WTC11 (cell line): Measurements from ENCODE around the gene CCHCR1. TPM values are rescaled to one million over a fixed set of nuclear protein-coding genes. Genes with fewer than 3 reads are reported as not detected.

Source experiments
- ATAC-seq: fragments of 200-7000 bp; cut with Tn5 transposase; 2 replicates; pipeline ENCODE4 v1.10.0; 2021; ENCODE audit warnings: mild to moderate bottlenecking, moderate library complexity
- CTCF ChIA-PET: fragments of 300-600 bp; sonication (Branson Sonifier 250); formaldehyde crosslinking; loops from one replicate; lab custom pipeline; 2021; ENCODE audit warnings: antibody characterized with exemption; lab: Charles Lee
- POLR2A ChIA-PET: fragments of 350-600 bp; sonication (Branson Sonifier 250); formaldehyde crosslinking; loops from one replicate; lab custom pipeline; 2021; ENCODE audit warnings: antibody characterized with exemption; lab: Charles Lee
- DNase-seq: peaks from one replicate; pipeline ENCODE4 v3.0.0; 2021; ENCODE audit warnings: low spot score
- H3K27ac Mint-ChIP-seq: 2 replicates; pipeline ENCODE4 v1.8.0; 2021; ENCODE audit warnings: mixed read lengths
- H3K27me3 Mint-ChIP-seq: 2 replicates; pipeline ENCODE4 v1.8.0; 2021; ENCODE audit warnings: low read depth, mild to moderate bottlenecking, moderate library complexity, mixed read lengths
- H3K36me3 Mint-ChIP-seq: 2 replicates; pipeline ENCODE4 v1.8.0; 2021; ENCODE audit warnings: mixed read lengths
- H3K4me1 Mint-ChIP-seq: 2 replicates; pipeline ENCODE4 v1.8.0; 2022; ENCODE audit warnings: mixed read lengths
- H3K4me3 Mint-ChIP-seq: 2 replicates; pipeline ENCODE4 v1.8.0; 2021; ENCODE audit warnings: mild to moderate bottlenecking, moderate library complexity, mixed read lengths
- H3K9me3 Mint-ChIP-seq: 2 replicates; pipeline ENCODE4 v1.8.0; 2021; ENCODE audit warnings: mixed read lengths
- EMX1 ChIP-seq: fragments of 250-450 bp; sonication (Bioruptor Pico); IDR thresholded peaks from 2 replicates; pipeline ENCODE4 v1.8.0; 2021; ENCODE audit warnings: mild to moderate bottlenecking
- ESRRA ChIP-seq: sonication (generic); formaldehyde crosslinking; IDR thresholded peaks from 2 replicates; pipeline ENCODE4 v1.8.1; 2022; ENCODE audit warnings: mild to moderate bottlenecking, missing genetic modification reagents, borderline replicate concordance
- FOXJ3 ChIP-seq: sonication (generic); formaldehyde crosslinking; IDR thresholded peaks from 2 replicates; pipeline ENCODE4 v1.9.0; 2021; ENCODE audit warnings: missing genetic modification reagents, mild to moderate bottlenecking, borderline replicate concordance
- JUN ChIP-seq: sonication (generic); formaldehyde crosslinking; IDR thresholded peaks from 2 replicates; pipeline ENCODE4 v1.8.0; 2023; ENCODE audit warnings: mild to moderate bottlenecking, missing genetic modification reagents
- MXD4 ChIP-seq: fragments of 250-450 bp; sonication (Bioruptor Pico); IDR thresholded peaks from 2 replicates; pipeline ENCODE4 v1.8.0; 2021; ENCODE audit warnings: mild to moderate bottlenecking, moderate library complexity, borderline replicate concordance
- NFATC4 ChIP-seq: fragments of 250-450 bp; sonication (Bioruptor Pico); IDR thresholded peaks from 2 replicates; pipeline ENCODE4 v1.9.0; 2021; ENCODE audit warnings: mild to moderate bottlenecking
- NR1H2 ChIP-seq: sonication (generic); formaldehyde crosslinking; IDR thresholded peaks from 2 replicates; pipeline ENCODE4 v1.9.0; 2021; ENCODE audit warnings: mild to moderate bottlenecking, moderate library complexity, missing genetic modification reagents
- OVOL2 ChIP-seq: fragments of 250-450 bp; sonication (Bioruptor Pico); IDR thresholded peaks from 2 replicates; pipeline ENCODE4 v1.9.0; 2021; ENCODE audit warnings: mild to moderate bottlenecking, borderline replicate concordance
- ZNF138 ChIP-seq: sonication (generic); formaldehyde crosslinking; conservative IDR thresholded peaks from 2 replicates; pipeline ENCODE4 v1.8.1; 2022; ENCODE audit warnings: mild to moderate bottlenecking, moderate library complexity, missing genetic modification reagents
- ZNF396 ChIP-seq: fragments of 250-450 bp; sonication (Bioruptor Pico); IDR thresholded peaks from 2 replicates; pipeline ENCODE4 v1.8.0; 2021; ENCODE audit warnings: mild to moderate bottlenecking, moderate library complexity, borderline replicate concordance
- total RNA-seq: library from RNA; stranded (reverse); gene quantifications from 3 replicates; pipeline ENCODE4 v1.2.3, GENCODE V29; 2021
- TF ChIP-seq, protein P1 (sequence below): sonication (generic); formaldehyde crosslinking; IDR thresholded peaks from 2 replicates; pipeline ENCODE4 v1.8.0; 2023; ENCODE audit warnings: missing genetic modification reagents, mild to moderate bottlenecking, borderline replicate concordance
- TF ChIP-seq, protein P2 (sequence below): fragments of 250-450 bp; sonication (Bioruptor Pico); IDR thresholded peaks from 2 replicates; pipeline ENCODE4 v1.9.0; 2021; ENCODE audit warnings: mild to moderate bottlenecking
- TF ChIP-seq, protein P3 (sequence below): sonication (generic); formaldehyde crosslinking; IDR thresholded peaks from 2 replicates; pipeline ENCODE4 v1.8.1; 2022; ENCODE audit warnings: missing genetic modification reagents, borderline replicate concordance
- TF ChIP-seq, protein P4 (sequence below): sonication (generic); formaldehyde crosslinking; IDR thresholded peaks from 2 replicates; pipeline ENCODE4 v1.8.0; 2023; ENCODE audit warnings: mild to moderate bottlenecking, missing genetic modification reagents
- TF ChIP-seq, protein P5 (sequence below): fragments of 250-450 bp; sonication (Bioruptor Pico); IDR thresholded peaks from 2 replicates; pipeline ENCODE4 v1.8.0; 2021; ENCODE audit warnings: mild to moderate bottlenecking
- TF ChIP-seq, protein P6 (sequence below): sonication (generic); formaldehyde crosslinking; IDR thresholded peaks from 2 replicates; pipeline ENCODE4 v1.8.0; 2022; ENCODE audit warnings: mild to moderate bottlenecking, missing genetic modification reagents
- TF ChIP-seq, protein P7 (sequence below): sonication (generic); formaldehyde crosslinking; IDR thresholded peaks from 2 replicates; pipeline ENCODE4 v1.8.0; 2023; ENCODE audit warnings: missing genetic modification reagents
- TF ChIP-seq, protein P8 (sequence below): sonication (generic); formaldehyde crosslinking; conservative IDR thresholded peaks from 2 replicates; pipeline ENCODE4 v1.8.1; 2022; ENCODE audit warnings: mild to moderate bottlenecking, missing genetic modification reagents

Gene CCHCR1
- total RNA-seq, 1 experiment from 2014 or later = 58.7 TPM

DNA sequence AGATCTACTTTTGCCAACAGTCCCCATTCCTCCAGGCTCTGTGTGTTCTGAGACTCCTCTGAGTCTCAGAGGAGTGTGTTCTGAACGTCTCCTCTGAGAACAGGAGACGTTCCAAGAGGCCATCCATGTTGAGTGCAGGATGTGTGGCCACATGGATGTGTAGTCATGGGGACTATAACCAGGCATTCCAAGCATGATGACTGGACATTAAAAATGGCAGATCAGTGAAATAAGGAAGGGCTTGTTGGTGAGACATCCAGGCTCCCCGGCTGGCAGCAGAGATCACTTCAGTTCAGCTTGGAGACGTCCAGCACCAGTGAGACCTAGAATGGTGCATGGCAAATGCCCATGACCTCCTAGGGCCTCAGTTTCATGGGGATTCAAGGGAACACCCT is 47.1 kb upstream of the CCHCR1 start:
- Mint-ChIP-seq H3K36me3 (peaks cover 8% of the 10 kb centered on the region), H3K27ac (no peak overlapping the region), H3K27me3 (no peaks in the 10 kb centered on the region; the same call in 1 of the 2 replicates), H3K4me1 (peaks cover 22% of the 10 kb centered on the region), H3K4me3 (no peak overlapping the region), H3K9me3 (peaks cover 13% of the 10 kb centered on the region)
- ATAC-seq (no peak), DNase-seq (no peak)
- TF ChIP-seq, protein P1, sequence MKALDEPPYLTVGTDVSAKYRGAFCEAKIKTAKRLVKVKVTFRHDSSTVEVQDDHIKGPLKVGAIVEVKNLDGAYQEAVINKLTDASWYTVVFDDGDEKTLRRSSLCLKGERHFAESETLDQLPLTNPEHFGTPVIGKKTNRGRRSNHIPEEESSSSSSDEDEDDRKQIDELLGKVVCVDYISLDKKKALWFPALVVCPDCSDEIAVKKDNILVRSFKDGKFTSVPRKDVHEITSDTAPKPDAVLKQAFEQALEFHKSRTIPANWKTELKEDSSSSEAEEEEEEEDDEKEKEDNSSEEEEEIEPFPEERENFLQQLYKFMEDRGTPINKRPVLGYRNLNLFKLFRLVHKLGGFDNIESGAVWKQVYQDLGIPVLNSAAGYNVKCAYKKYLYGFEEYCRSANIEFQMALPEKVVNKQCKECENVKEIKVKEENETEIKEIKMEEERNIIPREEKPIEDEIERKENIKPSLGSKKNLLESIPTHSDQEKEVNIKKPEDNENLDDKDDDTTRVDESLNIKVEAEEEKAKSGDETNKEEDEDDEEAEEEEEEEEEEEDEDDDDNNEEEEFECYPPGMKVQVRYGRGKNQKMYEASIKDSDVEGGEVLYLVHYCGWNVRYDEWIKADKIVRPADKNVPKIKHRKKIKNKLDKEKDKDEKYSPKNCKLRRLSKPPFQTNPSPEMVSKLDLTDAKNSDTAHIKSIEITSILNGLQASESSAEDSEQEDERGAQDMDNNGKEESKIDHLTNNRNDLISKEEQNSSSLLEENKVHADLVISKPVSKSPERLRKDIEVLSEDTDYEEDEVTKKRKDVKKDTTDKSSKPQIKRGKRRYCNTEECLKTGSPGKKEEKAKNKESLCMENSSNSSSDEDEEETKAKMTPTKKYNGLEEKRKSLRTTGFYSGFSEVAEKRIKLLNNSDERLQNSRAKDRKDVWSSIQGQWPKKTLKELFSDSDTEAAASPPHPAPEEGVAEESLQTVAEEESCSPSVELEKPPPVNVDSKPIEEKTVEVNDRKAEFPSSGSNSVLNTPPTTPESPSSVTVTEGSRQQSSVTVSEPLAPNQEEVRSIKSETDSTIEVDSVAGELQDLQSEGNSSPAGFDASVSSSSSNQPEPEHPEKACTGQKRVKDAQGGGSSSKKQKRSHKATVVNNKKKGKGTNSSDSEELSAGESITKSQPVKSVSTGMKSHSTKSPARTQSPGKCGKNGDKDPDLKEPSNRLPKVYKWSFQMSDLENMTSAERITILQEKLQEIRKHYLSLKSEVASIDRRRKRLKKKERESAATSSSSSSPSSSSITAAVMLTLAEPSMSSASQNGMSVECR (CRISPR knock-in tag) = no peak
- TF ChIP-seq NR1H2 (CRISPR knock-in tag) = no peak
- TF ChIP-seq, protein P2, sequence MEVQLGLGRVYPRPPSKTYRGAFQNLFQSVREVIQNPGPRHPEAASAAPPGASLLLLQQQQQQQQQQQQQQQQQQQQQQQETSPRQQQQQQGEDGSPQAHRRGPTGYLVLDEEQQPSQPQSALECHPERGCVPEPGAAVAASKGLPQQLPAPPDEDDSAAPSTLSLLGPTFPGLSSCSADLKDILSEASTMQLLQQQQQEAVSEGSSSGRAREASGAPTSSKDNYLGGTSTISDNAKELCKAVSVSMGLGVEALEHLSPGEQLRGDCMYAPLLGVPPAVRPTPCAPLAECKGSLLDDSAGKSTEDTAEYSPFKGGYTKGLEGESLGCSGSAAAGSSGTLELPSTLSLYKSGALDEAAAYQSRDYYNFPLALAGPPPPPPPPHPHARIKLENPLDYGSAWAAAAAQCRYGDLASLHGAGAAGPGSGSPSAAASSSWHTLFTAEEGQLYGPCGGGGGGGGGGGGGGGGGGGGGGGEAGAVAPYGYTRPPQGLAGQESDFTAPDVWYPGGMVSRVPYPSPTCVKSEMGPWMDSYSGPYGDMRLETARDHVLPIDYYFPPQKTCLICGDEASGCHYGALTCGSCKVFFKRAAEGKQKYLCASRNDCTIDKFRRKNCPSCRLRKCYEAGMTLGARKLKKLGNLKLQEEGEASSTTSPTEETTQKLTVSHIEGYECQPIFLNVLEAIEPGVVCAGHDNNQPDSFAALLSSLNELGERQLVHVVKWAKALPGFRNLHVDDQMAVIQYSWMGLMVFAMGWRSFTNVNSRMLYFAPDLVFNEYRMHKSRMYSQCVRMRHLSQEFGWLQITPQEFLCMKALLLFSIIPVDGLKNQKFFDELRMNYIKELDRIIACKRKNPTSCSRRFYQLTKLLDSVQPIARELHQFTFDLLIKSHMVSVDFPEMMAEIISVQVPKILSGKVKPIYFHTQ (CRISPR knock-in tag) = no peak
- POLR2A ChIA-PET = no interaction called here
- CTCF ChIA-PET = interaction anchor here (0.7 to 1.3 kb wide), 2 partner anchors 162 to 1188 kb away, joined by 3 read pairs; no protein-coding TSS in a partner anchor

DNA sequence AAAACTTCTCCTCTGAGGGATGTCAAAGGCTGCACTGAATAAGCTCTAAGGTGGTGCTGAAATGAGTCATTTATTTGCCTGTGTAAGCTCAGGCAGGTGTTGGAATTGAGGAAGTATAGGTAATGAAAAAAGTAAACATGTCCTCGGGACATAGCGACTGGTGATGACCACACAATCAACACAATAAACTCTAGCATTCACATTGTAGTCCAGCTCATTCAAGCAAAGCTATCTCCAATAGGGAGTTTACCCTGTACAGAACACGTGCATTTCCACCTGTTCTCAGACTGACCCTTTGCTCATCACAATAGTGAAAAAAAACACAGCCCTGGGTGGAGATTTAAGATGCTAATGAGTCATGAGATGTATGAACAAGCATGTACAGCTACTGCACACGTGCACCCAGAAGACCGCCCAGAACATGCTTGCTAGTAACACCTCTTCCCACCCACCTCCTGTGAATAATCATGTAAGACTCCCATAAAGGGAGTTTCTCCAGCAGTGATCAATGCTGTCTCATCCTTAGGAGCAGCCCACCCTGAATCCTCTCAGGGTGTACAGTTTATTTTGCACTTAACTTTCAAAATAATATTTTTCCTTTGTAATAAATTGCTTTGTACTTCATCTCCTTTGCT is 45.9 kb upstream of the CCHCR1 start:
- DNase-seq = no peak
- peak overlapping the region; percentile 55 for H3K27ac Mint-ChIP-seq
- TF ChIP-seq MXD4 (CRISPR knock-in tag) = no peak
- TF ChIP-seq, protein P3, sequence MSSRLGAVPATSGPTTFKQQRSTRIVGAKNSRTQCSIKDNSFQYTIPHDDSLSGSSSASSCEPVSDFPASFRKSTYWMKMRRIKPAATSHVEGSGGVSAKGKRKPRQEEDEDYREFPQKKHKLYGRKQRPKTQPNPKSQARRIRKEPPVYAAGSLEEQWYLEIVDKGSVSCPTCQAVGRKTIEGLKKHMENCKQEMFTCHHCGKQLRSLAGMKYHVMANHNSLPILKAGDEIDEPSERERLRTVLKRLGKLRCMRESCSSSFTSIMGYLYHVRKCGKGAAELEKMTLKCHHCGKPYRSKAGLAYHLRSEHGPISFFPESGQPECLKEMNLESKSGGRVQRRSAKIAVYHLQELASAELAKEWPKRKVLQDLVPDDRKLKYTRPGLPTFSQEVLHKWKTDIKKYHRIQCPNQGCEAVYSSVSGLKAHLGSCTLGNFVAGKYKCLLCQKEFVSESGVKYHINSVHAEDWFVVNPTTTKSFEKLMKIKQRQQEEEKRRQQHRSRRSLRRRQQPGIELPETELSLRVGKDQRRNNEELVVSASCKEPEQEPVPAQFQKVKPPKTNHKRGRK (CRISPR knock-in tag) = no peak
- TF ChIP-seq, protein P4, sequence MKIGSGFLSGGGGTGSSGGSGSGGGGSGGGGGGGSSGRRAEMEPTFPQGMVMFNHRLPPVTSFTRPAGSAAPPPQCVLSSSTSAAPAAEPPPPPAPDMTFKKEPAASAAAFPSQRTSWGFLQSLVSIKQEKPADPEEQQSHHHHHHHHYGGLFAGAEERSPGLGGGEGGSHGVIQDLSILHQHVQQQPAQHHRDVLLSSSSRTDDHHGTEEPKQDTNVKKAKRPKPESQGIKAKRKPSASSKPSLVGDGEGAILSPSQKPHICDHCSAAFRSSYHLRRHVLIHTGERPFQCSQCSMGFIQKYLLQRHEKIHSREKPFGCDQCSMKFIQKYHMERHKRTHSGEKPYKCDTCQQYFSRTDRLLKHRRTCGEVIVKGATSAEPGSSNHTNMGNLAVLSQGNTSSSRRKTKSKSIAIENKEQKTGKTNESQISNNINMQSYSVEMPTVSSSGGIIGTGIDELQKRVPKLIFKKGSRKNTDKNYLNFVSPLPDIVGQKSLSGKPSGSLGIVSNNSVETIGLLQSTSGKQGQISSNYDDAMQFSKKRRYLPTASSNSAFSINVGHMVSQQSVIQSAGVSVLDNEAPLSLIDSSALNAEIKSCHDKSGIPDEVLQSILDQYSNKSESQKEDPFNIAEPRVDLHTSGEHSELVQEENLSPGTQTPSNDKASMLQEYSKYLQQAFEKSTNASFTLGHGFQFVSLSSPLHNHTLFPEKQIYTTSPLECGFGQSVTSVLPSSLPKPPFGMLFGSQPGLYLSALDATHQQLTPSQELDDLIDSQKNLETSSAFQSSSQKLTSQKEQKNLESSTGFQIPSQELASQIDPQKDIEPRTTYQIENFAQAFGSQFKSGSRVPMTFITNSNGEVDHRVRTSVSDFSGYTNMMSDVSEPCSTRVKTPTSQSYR (CRISPR knock-in tag) = no peak
- TF ChIP-seq ESRRA = no peak
- TF ChIP-seq OVOL2 (CRISPR knock-in tag) = no peak
- TF ChIP-seq ZNF396 (CRISPR knock-in tag) = no peak
- no peak for TF ChIP-seq JUN (CRISPR knock-in tag)
- no peak for TF ChIP-seq ZNF138 (CRISPR knock-in tag)
- no peak for TF ChIP-seq EMX1 (CRISPR knock-in tag)
- TF ChIP-seq, protein P5, sequence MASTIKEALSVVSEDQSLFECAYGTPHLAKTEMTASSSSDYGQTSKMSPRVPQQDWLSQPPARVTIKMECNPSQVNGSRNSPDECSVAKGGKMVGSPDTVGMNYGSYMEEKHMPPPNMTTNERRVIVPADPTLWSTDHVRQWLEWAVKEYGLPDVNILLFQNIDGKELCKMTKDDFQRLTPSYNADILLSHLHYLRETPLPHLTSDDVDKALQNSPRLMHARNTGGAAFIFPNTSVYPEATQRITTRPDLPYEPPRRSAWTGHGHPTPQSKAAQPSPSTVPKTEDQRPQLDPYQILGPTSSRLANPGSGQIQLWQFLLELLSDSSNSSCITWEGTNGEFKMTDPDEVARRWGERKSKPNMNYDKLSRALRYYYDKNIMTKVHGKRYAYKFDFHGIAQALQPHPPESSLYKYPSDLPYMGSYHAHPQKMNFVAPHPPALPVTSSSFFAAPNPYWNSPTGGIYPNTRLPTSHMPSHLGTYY (CRISPR knock-in tag) = no peak
- no peak for TF ChIP-seq NFATC4
- no peak for TF ChIP-seq FOXJ3 (CRISPR knock-in tag)
- TF ChIP-seq, protein P6, sequence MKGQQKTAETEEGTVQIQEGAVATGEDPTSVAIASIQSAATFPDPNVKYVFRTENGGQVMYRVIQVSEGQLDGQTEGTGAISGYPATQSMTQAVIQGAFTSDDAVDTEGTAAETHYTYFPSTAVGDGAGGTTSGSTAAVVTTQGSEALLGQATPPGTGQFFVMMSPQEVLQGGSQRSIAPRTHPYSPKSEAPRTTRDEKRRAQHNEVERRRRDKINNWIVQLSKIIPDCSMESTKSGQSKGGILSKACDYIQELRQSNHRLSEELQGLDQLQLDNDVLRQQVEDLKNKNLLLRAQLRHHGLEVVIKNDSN (CRISPR knock-in tag) = no peak
- TF ChIP-seq, protein P7, sequence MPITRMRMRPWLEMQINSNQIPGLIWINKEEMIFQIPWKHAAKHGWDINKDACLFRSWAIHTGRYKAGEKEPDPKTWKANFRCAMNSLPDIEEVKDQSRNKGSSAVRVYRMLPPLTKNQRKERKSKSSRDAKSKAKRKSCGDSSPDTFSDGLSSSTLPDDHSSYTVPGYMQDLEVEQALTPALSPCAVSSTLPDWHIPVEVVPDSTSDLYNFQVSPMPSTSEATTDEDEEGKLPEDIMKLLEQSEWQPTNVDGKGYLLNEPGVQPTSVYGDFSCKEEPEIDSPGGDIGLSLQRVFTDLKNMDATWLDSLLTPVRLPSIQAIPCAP = no peak
- TF ChIP-seq, protein P8, sequence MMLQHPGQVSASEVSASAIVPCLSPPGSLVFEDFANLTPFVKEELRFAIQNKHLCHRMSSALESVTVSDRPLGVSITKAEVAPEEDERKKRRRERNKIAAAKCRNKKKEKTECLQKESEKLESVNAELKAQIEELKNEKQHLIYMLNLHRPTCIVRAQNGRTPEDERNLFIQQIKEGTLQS (CRISPR knock-in tag) = no peak

More for the DNA sequence above, 45.9 kb upstream of the CCHCR1 start:
- Mint-ChIP-seq H3K36me3 (peaks cover 8% of the 10 kb centered on the region), H3K4me3 (no peak overlapping the region; the same call in 1 of the 2 replicates), H3K27me3 (no peaks in the 10 kb centered on the region; the same call in 1 of the 2 replicates), H3K4me1 (peaks cover 18% of the 10 kb centered on the region), H3K9me3 (peaks cover 13% of the 10 kb centered on the region)
- ChIA-PET POLR2A (no interaction called here), CTCF (interaction anchor here (0.6 to 1.1 kb wide), 5 partner anchors 11 to 584 kb away, joined by 3 to 13 read pairs (median 4); no protein-coding TSS in a partner anchor)
- no peak for ATAC-seq
